NK-92 (cell line): ENCODE results near the gene GPC3.

ENCODE experiments used
- DNase-seq: peaks from one replicate; lab custom pipeline; 2025; ENCODE audit not compliant: unreplicated experiment; lab: John Stamatoyannopoulos, UW

Gene GPC3

GRCh38 chrX:133660281-133660680 lies 325.1 kb downstream of the GPC3 start:
- DNase-seq, result no peak

- no peak for DNase-seq
Observed at GRCh38 chrX:133658293-133658911, 327.0 kb downstream of the GPC3 start.

DNA sequence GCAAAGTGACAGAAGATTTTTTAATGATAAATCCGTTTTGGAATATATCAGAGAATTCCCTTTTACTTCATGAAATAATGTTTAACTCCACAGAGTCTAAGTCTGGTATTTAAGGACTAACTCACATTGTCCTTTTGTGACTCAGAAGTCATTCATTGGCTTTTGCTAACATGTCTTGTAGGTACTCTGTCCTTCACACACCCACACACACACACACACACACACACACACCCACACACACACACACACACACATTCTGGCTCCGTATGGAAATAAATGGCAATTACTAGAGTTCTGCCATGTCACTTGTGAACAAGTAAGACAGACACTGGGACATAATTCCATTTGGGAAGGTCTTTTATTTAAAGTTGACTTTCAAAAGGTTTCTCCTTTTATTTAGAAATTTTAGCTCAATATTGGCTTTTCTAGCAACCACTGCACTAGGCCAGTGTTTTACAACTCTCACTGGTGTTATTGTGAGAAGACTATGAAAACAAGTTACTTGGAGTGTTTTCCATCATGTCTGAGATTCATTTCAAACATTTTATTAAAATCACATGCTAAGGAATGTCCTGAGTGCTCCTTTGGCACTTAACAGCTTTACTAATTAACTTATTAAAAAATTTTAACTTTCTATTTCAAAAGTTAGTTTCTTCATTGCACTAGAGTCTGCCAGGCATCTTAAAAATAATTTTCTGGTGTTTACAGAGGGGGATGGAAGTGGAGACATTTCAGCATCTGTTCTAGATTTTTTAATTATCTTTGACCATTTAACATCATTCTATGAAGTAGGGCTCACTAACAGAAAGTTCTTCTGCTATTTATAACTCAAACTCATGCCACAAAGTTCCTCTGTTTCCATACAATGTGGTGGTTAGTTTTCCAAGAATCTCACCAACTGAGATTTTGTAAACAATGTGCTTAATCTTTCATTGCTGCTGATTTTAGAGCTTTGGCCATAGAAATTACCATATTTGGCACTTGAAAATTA lies 329.8 kb downstream of the GPC3 start:
- no peak for DNase-seq

DNA sequence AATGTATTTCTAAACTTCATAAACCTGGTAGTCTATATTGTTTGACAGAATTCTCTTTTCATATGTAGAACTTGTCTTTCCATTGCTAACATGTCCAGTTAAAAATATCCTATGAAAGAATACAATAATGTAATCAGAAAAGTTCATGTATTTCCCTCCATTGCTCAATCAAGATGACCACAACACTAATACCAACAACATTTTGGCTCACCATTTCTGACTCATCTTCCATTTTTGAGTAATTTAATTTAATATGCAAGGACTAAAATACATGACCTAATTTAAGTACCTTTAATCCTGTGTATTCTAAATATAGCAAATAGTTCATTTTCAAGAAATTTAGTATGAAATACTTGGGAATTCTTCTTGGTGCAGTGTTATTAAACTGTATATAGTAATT lies 330.6 kb downstream of the GPC3 start:
- DNase-seq, result no peak

DNA sequence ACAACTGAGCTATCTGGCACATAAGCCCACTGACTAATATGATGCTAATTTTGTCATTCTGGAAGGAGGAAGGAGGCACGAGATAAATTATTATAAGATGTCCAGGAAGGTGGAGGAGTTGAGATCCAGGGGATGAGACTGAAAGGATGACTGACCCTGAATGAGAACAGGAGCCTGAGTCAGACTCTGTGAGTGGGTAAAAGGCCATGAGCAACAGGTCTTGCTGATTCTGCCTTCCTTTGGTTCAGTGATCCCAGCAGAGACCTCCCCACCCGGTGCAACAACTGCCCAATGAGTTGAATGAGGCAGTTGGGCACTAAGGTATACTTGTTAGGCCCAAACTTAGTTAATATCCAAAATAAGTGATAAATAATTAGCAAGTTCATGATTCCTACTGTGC lies 332.0 kb downstream of the GPC3 start:
- DNase-seq, result no peak

DNA sequence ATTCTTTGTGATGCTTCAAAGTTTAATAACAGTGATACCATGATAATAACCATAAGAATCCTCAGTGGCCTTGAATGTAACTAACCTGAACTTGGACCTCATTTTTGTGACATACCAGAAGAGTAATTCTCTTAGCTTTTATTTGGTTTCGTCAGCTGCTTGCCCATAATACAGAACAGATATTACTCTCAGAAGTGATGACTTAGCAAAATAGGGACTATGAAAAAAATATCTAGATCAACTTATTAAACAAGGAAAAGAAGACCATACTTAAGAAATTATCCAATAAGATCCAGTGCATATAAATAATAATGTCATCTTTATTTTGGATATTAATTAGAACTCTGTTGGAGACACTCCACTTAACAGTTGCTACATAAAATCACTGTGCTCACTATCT lies 333.2 kb downstream of the GPC3 start:
- DNase-seq, result no peak

GRCh38 chrX:133650239-133650638 lies 335.2 kb downstream of the GPC3 start:
- DNase-seq, result no peak

DNA sequence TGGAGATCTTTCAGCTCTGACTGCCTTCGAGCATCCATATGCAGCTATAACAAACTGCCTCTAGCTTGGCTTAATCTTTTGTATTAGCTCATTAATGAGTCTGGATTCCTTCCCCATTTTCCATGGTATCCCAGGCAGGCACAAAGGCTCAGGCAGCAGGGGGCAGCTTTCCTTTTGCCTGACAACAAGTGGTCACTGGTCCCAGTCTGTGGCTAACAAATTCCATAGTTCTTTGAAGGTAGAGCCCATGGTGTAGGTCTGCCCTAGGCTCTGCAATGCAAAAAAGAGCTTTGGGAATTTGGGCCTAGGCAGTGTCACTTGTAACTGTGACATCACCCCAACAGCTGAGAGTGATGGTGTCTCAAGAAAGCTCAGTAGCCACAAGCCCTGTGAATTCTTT lies 335.7 kb downstream of the GPC3 start:
- no peak for DNase-seq

- DNase-seq, result no peak
Observed at GRCh38 chrX:133648594-133648993, 336.8 kb downstream of the GPC3 start.

DNA sequence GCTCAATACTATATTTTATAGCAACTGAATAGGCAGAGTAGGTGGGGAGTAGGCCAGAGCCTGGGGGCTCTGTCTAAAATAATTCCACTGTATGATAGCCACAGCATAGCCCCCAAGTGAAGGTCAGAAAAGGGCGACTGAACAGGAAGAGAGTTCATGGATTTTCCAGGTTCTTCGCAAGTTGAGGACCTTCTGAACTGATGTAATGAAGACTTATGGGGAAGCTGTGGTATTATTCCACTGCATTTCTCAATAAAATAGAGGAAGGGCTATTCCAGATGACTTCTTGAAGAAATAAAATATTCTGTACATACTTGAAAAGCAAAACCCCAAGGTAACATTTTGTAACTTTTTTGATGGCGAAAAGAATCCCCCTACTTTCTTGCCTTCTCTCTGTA lies 338.7 kb downstream of the GPC3 start:
- DNase-seq, result no peak

DNA sequence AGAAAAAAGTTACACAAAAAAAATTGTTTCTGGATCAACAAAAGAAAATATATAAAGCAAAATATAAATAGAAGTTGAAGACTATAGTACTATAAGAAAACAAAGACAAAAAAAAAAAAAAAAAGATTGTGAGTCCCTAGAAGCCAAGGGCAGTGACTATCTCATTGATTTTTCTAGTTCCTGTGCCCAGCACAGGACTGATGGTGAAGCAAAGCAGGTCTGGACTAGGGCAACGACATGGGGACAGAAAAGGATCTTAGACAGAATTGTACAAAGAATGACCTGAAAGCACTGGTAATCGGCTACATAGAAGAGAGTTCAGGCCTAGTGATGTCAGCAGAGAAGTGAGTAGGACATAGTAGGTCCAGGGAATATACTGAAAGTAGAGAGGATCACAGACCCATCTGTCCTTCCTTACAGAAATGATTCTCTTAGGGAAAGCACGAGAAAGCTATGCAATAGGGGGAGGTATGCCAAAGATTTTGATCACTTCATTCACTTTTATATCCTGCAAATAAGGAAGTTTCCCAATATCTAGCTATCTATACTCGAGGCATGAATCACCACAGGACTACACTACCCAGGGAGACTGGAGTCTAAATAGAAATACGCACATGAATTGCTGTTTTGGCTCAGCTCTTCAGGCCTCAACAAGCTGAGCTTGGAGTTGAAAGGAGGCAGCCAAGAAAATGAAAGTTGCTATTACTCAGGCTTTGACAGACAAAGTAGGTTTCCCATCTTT lies 339.2 kb downstream of the GPC3 start:
- no peak for DNase-seq

- no peak for DNase-seq
Observed at GRCh38 chrX:133645256-133645655, 340.1 kb downstream of the GPC3 start.

- DNase-seq, result no peak
Observed at GRCh38 chrX:133640161-133641015, 345.0 kb downstream of the GPC3 start.

DNA sequence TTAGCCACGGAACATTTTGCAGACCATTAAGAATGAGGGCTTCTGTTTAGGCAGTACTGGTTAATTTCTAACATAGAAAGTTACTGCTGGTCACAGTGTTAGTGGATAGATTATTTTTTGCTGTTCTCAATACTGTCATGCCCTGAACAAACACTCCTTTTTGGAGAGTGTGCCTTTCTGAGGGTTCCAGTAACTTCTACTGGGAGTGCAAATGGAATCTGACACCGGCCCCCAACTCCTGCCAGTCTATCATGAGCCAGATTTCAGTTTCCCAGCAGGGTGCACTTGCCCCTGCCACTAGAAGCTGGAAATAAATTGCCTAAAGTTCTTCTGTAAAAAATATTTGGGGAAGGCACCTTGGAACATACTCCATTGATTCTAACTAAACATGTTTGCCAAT lies 345.7 kb downstream of the GPC3 start:
- no peak for DNase-seq

DNA sequence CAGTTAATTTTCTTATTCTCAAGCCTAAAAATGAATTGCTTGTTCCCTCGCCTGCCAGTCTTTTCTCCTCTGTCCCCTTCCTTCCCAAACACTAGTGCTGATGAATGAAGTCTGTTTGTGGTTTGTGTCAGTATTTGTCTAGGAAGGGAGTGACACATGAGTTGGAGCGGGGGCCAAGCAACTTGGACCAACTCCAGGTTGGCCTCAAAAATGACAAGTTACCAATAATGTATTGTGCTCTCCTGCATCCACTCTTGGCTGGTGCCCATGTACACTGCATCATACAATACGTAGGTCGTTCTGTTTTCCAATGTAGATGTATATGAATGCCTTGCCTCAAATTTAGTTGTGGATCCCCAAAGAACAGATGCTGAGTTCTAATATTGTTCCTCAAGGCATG lies 347.1 kb downstream of the GPC3 start:
- DNase-seq, result no peak

DNA sequence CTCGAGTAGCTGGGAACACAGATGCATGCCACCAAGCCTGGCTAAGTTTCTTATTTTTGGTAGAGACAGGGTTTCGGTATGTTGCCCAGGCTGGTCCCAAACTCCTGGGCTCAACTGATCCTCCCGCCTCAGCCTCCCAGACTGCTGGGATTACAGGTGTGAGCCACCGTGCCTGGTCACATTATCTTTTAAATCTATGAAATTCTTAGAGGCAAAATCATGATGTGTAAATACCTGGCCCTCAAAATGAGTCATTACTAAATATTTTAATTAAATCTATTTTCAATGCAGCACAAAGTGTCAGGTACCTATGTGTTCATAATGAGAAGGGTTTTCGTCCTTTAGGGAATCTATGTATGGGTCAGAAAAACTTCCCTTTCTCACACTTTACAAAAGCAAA lies 347.6 kb downstream of the GPC3 start:
- DNase-seq, result no peak

- no peak for DNase-seq
Observed at GRCh38 chrX:133636009-133636408, 349.4 kb downstream of the GPC3 start.

DNA sequence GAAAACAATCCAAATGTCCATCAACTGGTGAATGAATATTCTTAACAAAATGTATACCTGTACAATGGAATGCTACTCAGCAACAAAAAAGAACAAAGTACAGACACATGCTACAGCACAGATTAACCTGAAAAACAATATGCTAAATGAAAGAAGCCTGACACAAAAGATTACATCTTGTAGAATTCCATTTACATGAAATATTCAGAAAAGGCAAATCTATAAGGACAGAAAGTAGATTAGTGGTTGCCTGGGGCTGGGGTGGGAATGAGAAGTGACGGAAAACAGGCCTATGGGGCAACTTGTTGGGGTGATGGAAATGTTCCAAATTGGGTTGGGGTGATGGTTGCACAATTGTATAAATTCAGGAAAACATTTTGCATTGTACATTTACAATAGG lies 351.0 kb downstream of the GPC3 start:
- DNase-seq, result no peak

DNA sequence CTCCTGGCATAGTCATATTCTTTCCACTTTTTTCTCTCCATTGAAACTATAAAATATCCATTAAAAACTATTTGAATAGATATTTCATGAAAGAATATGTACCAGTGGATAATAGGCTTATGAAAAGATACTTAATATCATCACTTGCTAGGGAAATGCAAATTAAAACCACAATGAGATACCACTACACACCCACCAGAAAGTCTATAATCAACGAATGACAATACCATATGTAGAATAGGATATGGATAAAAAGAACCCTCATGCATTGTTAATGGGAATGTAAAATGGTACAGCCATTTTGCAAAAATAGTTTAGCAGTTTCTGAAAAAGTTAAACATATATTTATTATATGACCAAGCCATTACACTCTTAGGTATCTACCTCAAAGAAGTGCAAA lies 351.4 kb downstream of the GPC3 start:
- no peak for DNase-seq

DNA sequence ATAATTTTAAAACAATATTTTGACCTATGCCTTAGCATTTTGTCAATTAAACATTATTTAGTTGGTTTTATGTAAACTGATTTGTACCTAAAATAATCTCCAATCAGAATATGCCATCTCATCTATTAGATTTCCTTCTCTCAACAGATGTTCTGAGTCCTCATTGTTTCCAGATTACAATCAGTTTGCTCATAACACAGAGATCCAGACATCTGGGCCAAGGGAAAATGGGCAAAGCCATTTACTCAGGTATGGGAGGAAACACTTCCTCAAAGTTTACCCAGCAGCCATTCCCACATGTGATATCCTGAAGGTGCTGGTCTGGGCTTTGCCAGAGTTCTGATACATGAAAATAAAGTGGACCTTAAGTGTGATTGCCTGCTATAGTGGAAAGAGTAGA lies 352.2 kb downstream of the GPC3 start:
- DNase-seq, result no peak

DNA sequence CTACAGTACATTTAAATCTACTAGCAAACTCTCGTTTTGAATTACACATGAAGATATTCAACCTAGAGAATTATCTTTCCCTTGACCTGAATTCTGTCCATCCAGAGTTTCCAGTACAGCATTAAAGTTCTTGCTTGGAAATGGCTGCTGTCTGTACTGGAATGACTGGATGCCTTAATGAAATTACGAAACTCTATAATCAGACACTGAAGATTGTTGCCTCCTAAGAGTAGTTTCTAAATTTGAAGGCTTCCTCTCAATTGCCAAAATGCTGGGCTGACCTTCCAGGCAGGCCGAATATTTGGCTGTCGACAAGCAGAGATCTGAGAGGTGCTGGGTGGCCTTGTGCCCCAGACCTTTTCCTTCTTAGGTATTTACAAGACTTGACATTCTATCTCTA lies 355.0 kb downstream of the GPC3 start:
- DNase-seq, result no peak
